ENCODE measurements around the gene KCTD6. TPM values are rescaled to one million over a fixed set of nuclear protein-coding genes. Genes with fewer than 3 reads are reported as not detected.
A peak's percentile ranks its signal among the peaks of the same experiment; 100 is the strongest.

The KCTD6 gene
- polyA plus RNA-seq, 3 donors, result 11.3 to 18.9 (median 11.9) TPM

DNA sequence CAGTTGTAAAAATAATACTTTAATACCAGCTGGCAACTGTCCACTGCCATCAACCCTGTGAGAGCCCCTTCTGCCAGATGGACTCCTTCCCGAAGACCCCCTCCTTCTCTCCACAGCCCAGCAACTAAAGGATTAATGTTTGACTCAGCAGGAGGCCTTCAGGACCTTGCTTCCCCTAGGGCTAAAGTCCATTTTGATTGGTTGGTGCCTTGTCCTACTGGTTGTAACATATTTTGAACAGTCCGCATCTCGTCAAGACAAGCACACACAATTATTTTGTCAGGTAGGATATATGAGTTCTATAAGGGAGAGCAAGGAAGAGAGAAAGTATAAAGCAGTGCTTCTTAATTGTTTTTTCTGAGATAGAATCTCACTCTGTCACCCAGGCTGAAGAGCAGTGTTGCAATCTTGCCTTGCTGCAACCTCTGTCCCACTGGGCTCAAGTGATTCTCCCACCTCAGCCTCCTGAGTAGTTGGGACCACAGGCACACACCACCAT, 26.4 kb downstream of the KCTD6 start:
- Mint-ChIP-seq H3K27ac (peak overlapping the region in 1 of 7 donors; percentile 11), H3K36me3 (peaks cover 0 to 7% of the 10 kb centered on the region in 2 donors), H3K4me3 (no peak overlapping the region), H3K9me3 (no peaks in the 10 kb centered on the region), H3K27me3 (ENCODE audit: low read depth in 3 of 3) (peaks cover 0 to 7% (median 1%) of the 10 kb centered on the region in 3 donors), H3K4me1 (peaks cover 2% of the 10 kb centered on the region)
- Histone ChIP-seq H3K27me3 (ENCODE audit: control insufficient read depth in 2 of 2, insufficient read depth in 2 of 2, low read length in 2 of 2) (no peaks in the 10 kb centered on the region), H4K20me1 (ENCODE audit: insufficient read depth, low read length) (no peaks in the 10 kb centered on the region), H2AFZ (ENCODE audit: insufficient read depth, low read depth, low read length, poor library complexity, severe bottlenecking) (no peak overlapping the region), H3K36me3 (replicated peaks in 1 of 2; ENCODE audit: control insufficient read depth in 1 of 2, insufficient read depth in 2 of 2, low read length in 2 of 2) (no peaks in the 10 kb centered on the region), H3K4me3 (replicated peaks in 1 of 3; ENCODE audit: low read depth in 2 of 3, low read length in 3 of 3) (no peak overlapping the region), H3K4me2 (replicated peaks; ENCODE audit: extremely low read depth, low read length, poor library complexity, severe bottlenecking) (no peak overlapping the region), H3K9me3 (replicated peaks in 1 of 2; ENCODE audit: control insufficient read depth in 1 of 2, insufficient read depth in 1 of 2, low read length in 2 of 2) (no peaks in the 10 kb centered on the region), H3K79me2 (ENCODE audit: insufficient read depth, low read length) (no peaks in the 10 kb centered on the region), H3K27ac (ENCODE audit: low read depth in 1 of 2, low read length in 2 of 2) (no peak overlapping the region), H3K4me1 (ENCODE audit: control insufficient read depth in 1 of 2, insufficient read depth in 2 of 2, low read length in 2 of 2) (no peaks in the 10 kb centered on the region), H3K9ac (ENCODE audit: insufficient read depth, low read length, poor library complexity, severe bottlenecking) (no peak overlapping the region)
- no peak for DNase-seq
- intact Hi-C loops (cut with micrococcal nuclease), result no loop called here
- WGBS (ENCODE audit: insufficient coverage), result no CpG with 5 or more reads among the region's 3 CpGs
- TF ChIP-seq, protein P1, sequence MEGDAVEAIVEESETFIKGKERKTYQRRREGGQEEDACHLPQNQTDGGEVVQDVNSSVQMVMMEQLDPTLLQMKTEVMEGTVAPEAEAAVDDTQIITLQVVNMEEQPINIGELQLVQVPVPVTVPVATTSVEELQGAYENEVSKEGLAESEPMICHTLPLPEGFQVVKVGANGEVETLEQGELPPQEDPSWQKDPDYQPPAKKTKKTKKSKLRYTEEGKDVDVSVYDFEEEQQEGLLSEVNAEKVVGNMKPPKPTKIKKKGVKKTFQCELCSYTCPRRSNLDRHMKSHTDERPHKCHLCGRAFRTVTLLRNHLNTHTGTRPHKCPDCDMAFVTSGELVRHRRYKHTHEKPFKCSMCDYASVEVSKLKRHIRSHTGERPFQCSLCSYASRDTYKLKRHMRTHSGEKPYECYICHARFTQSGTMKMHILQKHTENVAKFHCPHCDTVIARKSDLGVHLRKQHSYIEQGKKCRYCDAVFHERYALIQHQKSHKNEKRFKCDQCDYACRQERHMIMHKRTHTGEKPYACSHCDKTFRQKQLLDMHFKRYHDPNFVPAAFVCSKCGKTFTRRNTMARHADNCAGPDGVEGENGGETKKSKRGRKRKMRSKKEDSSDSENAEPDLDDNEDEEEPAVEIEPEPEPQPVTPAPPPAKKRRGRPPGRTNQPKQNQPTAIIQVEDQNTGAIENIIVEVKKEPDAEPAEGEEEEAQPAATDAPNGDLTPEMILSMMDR (IDR thresholded peaks at IDR 0.05), result no peak

DNA sequence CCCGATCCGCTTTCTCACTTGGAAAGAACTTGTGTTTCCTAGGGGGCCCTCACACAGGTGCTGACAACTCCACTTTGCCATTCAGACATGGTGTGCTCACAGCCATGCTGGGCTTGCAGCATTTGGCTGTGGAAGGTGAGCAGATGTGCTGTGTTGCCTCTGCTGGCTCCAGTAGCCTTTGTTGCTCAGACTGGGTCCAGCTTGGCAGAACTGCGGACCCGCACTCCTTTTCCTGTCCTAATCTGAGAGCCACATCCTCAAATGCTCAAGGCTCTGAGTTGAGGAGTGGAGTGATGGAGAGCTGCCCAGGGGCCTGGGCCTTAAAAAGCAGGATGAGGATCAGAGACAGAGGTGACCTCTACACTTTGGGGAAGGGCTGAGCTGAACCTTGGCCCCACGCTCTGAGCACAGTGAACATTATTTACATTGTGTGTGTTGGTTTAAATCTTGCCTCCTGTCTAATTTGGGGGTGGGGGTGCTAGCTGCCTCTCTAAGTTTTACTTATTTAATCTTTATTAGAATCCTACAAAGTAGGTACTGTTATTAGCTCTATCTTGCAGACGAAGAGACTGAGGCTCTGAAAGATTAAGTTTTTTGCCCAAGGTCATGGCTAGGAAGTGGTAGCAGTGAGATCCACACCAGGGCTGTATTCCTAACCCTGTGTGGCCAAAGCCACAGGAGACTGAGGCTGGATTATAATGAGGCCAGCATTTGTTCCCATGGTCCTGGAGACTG, 27.9 kb downstream of the KCTD6 start:
- TF ChIP-seq, protein P1 (IDR thresholded peaks at IDR 0.05), result no peak
- Mint-ChIP-seq H3K27me3 (ENCODE audit: low read depth in 3 of 3) (peaks cover 0 to 7% (median 1%) of the 10 kb centered on the region in 3 donors), H3K4me1 (peaks cover 3% of the 10 kb centered on the region), H3K36me3 (peaks cover 0 to 7% of the 10 kb centered on the region in 2 donors), H3K4me3 (no peak overlapping the region), H3K9me3 (no peaks in the 10 kb centered on the region), H3K27ac (no peak overlapping the region)
- H3K27ac ChIP-seq (ENCODE audit: low read depth in 1 of 2, low read length in 2 of 2), result no peak overlapping the region
- no peaks in the 10 kb centered on the region for H3K9me3 ChIP-seq (replicated peaks in 1 of 2; ENCODE audit: control insufficient read depth in 1 of 2, insufficient read depth in 1 of 2, low read length in 2 of 2)
- H4K20me1 ChIP-seq (ENCODE audit: insufficient read depth, low read length), result no peaks in the 10 kb centered on the region
- no peak overlapping the region for H3K4me2 ChIP-seq (replicated peaks; ENCODE audit: extremely low read depth, low read length, poor library complexity, severe bottlenecking)
- H3K9ac ChIP-seq (ENCODE audit: insufficient read depth, low read length, poor library complexity, severe bottlenecking), result no peak overlapping the region
- WGBS (ENCODE audit: insufficient coverage), result 87% methylated on average over 2 of the region's 6 CpGs
- no peak for DNase-seq
- intact Hi-C loops (cut with micrococcal nuclease), result no loop called here
- H3K79me2 ChIP-seq (ENCODE audit: insufficient read depth, low read length), result no peaks in the 10 kb centered on the region
- H3K4me3 ChIP-seq (replicated peaks in 1 of 3; ENCODE audit: low read depth in 2 of 3, low read length in 3 of 3), result no peak overlapping the region
- H2AFZ ChIP-seq (ENCODE audit: insufficient read depth, low read depth, low read length, poor library complexity, severe bottlenecking), result no peak overlapping the region
- no peaks in the 10 kb centered on the region for H3K36me3 ChIP-seq (replicated peaks in 1 of 2; ENCODE audit: control insufficient read depth in 1 of 2, insufficient read depth in 2 of 2, low read length in 2 of 2)
- H3K4me1 ChIP-seq (ENCODE audit: control insufficient read depth in 1 of 2, insufficient read depth in 2 of 2, low read length in 2 of 2), result peaks cover 0 to under 1% of the 10 kb centered on the region in 2 donors
- H3K27me3 ChIP-seq (ENCODE audit: control insufficient read depth in 2 of 2, insufficient read depth in 2 of 2, low read length in 2 of 2), result no peaks in the 10 kb centered on the region
